Fibroblast of pulmonary artery (primary cell): ENCODE measurements around the gene CAST.
A peak's percentile ranks its signal among the peaks of the same experiment; 100 is the strongest.
"Not testable (repeated sequence)": the region's sequence is repeated elsewhere in the genome, so short reads cannot be mapped to it uniquely, and the experiment has no call there.

ENCODE experiments used
- DNase-seq: peaks from one replicate; pipeline ENCODE4 v3.0.0-alpha.2; 2010; ENCODE audit warnings: low read depth
- H3K4me3 ChIP-seq: replicated peaks from 2 replicates; pipeline ENCODE4 v1.5.1; 2011; ENCODE audit warnings: low read depth, mild to moderate bottlenecking, control low read depth, low read length, moderate library complexity
- CTCF ChIP-seq: IDR thresholded peaks from 2 replicates; pipeline ENCODE4 v1.5.1; 2011; ENCODE audit warnings: mild to moderate bottlenecking, control low read depth, low read length, inconsistent platforms; ENCODE audit errors: missing control alignments

The CAST gene

GRCh38 chr5:96661855-96662724 is at the start of gene CAST:
Gene CAST, plus strand, starts transcription at chr5:96662376. Its CDS starts 47 bp downstream, at chr5:96662423.
- DNase-seq = peak; percentile 95
- H3K4me3 ChIP-seq = peak within 1 kb of the TSS; percentile 83
- no peak for TF ChIP-seq CTCF

- DNase-seq = peak; percentile 94
- peak; percentile 48 for TF ChIP-seq CTCF
Measured at GRCh38 chr5:96614110-96614691, 48.0 kb upstream of the CAST start.

GRCh38 chr5:96615223-96615622 is 47.0 kb upstream of the CAST start:
- TF ChIP-seq CTCF = no peak
- H3K4me3 ChIP-seq = no peak overlapping the region
- DNase-seq = no peak

More at GRCh38 chr5:96614110-96614691, 48.0 kb upstream of the CAST start:
- peak overlapping the region; percentile 46 for H3K4me3 ChIP-seq

- no peak for DNase-seq
- H3K4me3 ChIP-seq = no peak overlapping the region
- TF ChIP-seq CTCF = no peak
Measured at GRCh38 chr5:96616801-96617200, 45.4 kb upstream of the CAST start.

GRCh38 chr5:96618311-96619016 is 43.7 kb upstream of the CAST start:
- not testable (repeated sequence) for DNase-seq, H3K4me3 ChIP-seq

GRCh38 chr5:96619946-96620345 is 42.2 kb upstream of the CAST start:
- DNase-seq = no peak
- no peak overlapping the region for H3K4me3 ChIP-seq
- TF ChIP-seq CTCF = no peak

GRCh38 chr5:96624596-96624995 is 37.6 kb upstream of the CAST start:
- no peak for TF ChIP-seq CTCF

More at GRCh38 chr5:96624596-96624995, 37.6 kb upstream of the CAST start:
- no peak overlapping the region for H3K4me3 ChIP-seq
- DNase-seq = peak; percentile 18
